HG03521 (cell line): ENCODE measurements around the gene CLEC16A.
"Not testable (repeated sequence)": the region's sequence is repeated elsewhere in the genome, so short reads cannot be mapped to it uniquely, and the experiment has no call there.

Experiments used
- ATAC-seq: cut with Tn5 transposase; IDR thresholded peaks from one replicate; pipeline ENCODE4 v1.9.1; 2021; ENCODE audit warnings: mild to moderate bottlenecking, moderate library complexity; ENCODE audit not compliant: unreplicated experiment

Gene CLEC16A

DNA sequence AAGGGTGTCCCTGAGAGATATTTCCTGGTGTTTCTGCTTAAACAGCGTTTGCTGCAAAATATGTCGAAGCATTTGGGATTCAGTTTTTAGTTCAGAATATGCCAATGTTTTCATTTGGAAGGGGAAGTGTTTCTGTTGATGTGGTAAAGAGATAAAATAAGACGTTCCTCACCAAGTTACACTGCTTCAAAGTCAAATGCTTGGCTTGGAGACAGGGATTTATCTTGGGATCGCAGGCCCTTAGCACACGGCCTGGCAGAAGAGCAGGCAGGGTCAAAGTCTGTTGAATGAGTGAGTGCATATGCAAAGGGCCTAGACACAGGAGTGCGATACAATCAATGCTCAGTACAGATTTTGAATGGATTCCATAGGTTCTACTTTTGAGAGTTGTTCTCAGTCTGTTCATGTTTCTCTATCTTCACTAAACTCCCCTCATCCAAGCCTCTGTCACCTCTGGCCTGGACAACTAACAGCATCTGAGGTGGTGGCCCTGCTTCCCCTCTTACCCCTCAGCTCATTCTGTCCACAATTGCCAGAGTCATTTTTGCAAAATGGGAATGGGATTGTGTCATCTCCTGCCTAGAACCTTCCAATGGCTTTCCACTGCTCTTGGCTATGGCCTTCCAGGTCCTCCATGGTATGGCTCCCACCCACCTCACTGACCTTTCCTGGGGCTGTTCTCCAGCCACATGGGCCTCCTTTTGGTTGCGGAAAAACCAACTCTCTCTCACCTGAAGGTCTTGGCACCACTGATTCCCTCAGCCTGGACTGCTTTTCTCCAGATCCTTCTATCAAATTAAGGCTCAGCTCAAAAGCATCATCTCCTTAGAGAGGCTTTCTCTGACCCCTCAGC, 5.3 kb upstream of the CLEC16A start:
- no peak for ATAC-seq

GRCh38 chr16:10939649-10940234, 4.6 kb upstream of the CLEC16A start:
- ATAC-seq, result no peak

GRCh38 chr16:10940501-10941079, 3.8 kb upstream of the CLEC16A start:
- no peak for ATAC-seq

GRCh38 chr16:10941127-10941933, 3.0 kb upstream of the CLEC16A start:
- no peak for ATAC-seq

DNA sequence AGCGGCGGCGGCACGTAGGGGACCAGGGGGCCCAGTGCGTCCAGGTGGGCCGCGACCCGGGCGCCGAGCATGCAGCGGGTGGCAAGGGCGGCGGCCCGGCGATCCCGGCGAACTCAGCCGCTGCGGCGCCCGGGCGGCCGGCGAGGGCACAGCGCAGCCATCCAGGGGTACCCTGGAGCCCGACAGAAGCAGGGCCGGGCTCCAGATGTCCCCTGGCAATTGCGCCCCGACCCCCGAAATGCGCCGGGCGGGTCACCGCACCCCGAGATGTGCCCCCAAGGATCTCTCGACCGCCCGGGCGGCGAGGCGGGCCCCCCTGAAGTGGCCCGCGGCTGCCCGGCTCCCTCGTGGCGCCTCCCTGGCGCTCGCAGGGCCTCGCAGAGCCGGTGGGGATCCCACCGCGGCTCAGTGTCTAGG, 2.4 kb upstream of the CLEC16A start:
- ATAC-seq, result not testable (repeated sequence)

GRCh38 chr16:10942352-10943063, 1.9 kb upstream of the CLEC16A start, which contains the start of gene DEXI:
Gene DEXI, minus strand, starts transcription at chr16:10942468. Its CDS starts 463 bp downstream, at chr16:10942005.
- peak; percentile 60 for ATAC-seq

DNA sequence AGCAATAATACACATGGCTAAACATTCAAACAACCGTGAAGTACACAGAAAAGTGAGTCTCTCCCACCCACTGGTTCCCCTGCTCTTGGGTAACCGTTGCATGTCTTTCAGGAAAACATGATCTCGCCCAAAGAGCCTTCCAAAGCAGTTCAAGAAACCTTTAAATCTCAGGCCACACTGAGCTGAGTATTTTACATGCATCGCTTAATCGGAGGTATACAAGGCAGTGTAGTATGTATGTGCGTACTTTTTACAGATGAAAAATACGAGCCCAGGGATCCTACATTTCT, 1.4 kb upstream of the CLEC16A start:
- no peak for ATAC-seq

DNA sequence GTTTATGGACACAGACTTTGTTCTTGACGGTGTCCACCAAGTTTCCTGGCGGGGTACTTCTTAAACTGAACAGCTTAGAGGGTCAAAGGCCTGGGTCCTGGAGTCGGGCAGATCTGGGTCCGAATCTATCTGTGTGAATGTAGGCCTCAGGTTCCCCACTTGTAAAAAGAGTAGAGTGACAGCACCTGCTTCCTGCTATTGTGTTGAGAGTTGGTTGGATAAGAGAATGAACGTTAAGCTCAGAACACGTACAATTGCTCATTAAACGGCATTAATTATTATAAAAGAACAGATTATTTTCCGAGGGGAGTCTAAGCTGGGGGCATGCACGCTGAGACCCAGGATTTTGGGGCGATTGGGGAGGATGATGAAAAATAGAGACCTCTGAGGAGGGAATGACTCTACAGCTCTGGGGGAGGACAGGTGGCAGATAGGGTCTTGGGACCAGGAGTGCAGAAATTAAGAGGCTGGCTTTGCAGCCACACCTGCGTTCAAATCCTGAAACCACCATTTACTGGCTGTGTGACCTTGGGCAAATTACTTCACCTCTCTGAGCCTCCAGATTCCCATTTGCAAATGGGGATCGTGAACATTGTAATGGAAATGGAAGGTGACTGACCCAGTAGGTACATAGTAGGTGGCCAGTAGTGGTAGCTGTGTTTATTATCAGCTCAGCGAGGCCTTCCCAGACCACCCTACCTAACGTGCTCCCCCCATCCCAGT, 862 bp downstream of the CLEC16A start:
- ATAC-seq, result no peak

DNA sequence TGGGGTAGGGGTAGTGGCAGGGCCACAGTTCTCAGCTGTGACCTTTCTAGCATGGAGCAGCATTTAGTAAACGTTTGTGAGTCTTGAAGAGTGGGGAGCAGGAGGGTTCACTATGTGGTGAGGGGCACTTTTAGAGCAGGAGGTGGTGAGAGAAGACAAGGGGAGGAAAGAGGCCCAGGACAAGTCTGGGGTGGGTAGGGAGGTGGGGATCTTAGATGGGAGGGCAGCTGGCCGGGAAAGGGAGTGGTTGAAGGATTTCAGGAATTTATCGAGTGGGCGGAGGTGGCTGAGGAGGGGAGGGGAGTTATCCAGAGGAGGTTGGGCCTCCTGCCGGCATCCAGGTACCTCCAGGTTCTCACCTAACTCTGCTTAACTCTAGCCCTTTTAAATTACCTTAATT, 1.9 kb downstream of the CLEC16A start:
- no peak for ATAC-seq

DNA sequence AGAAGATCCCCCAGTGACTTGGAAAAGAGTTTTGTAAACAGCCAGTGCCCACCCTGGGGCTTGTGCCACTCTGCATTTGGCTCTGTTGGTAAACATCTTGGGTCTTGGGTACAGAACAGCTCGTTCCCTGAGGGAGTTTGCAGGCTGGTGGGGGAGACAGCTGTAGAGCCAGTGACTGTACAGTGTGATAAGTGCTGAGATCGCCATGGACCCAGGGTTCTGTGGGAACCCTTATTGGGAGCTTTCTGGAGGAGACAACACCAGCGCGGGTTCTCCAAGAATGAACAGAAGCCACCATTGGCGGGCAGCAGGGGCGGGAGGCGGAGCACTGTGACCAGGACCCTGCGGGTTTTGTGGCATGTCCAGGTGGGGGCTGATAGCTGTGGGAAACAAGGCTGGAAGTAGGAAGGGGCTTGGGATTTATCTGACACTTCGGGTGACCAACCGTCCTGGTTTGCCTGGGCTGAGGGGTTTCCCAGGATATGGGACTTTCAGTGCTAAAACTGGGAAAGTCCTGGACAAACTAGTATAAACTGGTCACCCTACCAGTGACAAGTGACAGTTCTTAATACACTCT, 2.9 kb downstream of the CLEC16A start:
- no peak for ATAC-seq

DNA sequence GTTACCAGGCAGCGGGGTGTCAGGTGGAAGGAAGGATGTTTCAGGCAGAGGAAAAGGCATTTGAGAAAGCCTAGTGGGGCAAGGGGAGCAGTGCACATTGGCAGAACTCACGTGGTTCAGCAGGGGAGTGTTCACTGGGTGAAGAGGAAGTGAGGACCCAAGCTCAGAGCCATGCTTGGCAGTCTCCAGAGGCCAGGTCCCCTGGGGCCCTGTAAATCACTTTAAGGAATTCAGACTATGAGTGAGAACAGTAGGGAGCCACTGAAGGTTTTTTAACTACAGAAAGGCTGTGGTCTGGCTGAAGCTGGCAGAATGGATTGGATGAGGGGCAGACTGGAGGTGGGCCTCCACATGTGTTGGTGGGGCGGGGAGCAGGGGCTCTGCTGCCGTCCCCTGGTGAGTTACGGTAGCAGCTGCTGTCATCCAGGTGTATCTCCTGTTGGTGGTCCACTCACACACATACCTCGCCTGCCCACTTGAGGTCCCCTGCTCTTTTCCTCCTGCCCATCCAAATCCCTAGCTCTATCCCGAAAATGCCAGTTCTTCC, 5.1 kb downstream of the CLEC16A start:
- ATAC-seq, result peak; percentile 58

- ATAC-seq, result no peak
Measured at GRCh38 chr16:10950393-10950792, 6.0 kb downstream of the CLEC16A start.

DNA sequence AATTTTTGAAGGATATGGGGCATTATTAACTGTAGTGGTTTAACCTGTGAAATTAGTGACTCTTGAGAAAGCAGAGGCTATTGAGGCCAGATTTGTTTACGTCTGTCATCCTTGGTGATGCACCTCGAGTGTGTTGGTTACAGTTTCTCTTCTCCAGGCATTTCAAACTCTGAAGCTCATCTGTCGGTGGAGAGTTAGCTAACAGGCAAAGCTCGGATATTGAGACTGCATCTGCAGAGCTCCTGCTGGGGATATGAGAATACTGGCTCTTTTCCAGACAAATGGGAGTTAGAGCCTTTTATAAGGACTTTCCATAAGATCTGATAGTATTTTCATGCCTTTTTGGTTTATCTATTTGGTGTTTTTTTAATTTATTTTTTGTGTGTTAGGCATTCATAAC, 6.7 kb downstream of the CLEC16A start:
- no peak for ATAC-seq

DNA sequence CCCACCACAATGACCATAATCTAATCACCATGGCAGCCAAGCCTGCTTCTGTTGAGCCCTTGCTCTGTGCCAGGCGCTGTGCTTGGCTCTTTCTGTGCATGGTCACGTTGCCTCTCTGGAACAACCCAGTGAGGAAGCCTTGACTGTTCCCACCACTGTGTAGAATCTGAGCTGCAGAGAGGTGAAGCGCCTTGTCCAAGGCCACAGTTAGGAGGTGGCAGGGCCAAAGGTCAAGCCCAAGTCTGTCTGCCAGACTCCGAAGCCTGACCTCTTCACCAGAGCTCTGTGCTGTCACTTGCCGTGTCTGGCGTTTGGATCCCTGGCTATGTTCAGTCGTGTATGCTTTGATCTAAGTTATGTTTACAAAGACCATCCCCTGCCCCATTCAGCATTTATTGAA, 10.5 kb downstream of the CLEC16A start:
- ATAC-seq, result no peak

- ATAC-seq, result no peak
Measured at GRCh38 chr16:10957771-10958482, 13.6 kb downstream of the CLEC16A start.

- no peak for ATAC-seq
Measured at GRCh38 chr16:10959161-10959560, 14.8 kb downstream of the CLEC16A start.

GRCh38 chr16:10961231-10961630, 16.9 kb downstream of the CLEC16A start:
- no peak for ATAC-seq

- ATAC-seq, result peak; percentile 35
Measured at GRCh38 chr16:10964039-10964890, 19.9 kb downstream of the CLEC16A start.
